ENCODE results near the gene BCR. TPM values are rescaled to one million over a fixed set of nuclear protein-coding genes. Genes with fewer than 3 reads are reported as not detected.
A peak's percentile ranks its signal among the peaks of the same experiment; 100 is the strongest.

BCR gene
- total and polyA plus RNA-seq, 12 donors, result 18.7 to 64.3 (median 42.4) TPM

DNA sequence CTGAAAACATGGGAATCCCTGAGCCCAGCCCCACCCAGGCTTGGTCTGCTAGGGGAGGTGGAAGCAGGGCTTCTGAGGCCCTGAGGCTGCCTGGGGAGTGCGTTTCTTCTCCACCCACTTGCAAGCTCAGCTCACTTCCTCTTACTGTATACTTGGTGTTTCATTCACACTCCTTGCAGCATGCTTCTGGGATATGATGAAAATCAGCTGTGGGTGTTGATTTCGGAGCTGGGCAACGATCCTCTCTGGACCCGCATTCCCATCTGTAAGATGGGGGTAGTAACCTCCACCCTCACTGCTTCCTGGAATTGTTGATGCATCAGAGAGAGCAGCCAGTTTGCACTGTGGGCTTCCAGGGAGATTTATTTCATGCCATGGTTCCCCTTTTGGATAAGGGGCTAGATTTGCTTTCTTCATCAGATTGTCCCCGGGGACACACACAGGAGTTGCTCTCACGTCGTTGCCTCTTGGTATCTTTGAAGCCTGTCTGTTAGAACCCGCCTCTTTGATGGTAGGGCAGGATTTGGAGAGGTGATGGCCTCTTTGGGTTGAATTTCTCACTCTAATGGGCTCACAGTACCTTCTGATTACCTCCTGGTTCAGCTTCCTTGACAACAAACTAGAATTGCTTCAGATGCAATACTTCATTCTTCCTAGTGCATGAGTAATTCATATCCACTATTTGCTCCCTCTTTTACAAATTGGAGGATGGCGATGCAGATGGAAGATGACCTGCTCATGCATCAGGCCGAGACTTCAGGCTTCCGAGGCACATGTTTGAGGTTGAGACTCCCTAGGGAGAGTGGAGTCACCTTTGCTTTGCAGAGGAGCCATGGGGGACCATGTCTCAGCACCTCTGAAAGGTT, 40.4 kb downstream of the BCR start:
- Histone ChIP-seq H3K9me3 (replicated peaks in 1 of 3) (no peaks in the 10 kb centered on the region), H3K4me3 (no peak overlapping the region), H3K36me3 (replicated peaks in 1 of 2) (no peaks in the 10 kb centered on the region), H3K27me3 (no peaks in the 10 kb centered on the region), H3K4me1 (replicated peaks in 1 of 2) (peaks cover 17 to 59% of the 10 kb centered on the region in 2 donors), H3K27ac (peak overlapping the region in 3 of 5 donors; percentile 29 to 54 (median 53))
- peak in 2 of 7 donors; percentile 3 to 13 for DNase-seq
- TF ChIP-seq POLR2A (IDR thresholded peaks at IDR 0.05), result no peak
- TF ChIP-seq, protein P1, sequence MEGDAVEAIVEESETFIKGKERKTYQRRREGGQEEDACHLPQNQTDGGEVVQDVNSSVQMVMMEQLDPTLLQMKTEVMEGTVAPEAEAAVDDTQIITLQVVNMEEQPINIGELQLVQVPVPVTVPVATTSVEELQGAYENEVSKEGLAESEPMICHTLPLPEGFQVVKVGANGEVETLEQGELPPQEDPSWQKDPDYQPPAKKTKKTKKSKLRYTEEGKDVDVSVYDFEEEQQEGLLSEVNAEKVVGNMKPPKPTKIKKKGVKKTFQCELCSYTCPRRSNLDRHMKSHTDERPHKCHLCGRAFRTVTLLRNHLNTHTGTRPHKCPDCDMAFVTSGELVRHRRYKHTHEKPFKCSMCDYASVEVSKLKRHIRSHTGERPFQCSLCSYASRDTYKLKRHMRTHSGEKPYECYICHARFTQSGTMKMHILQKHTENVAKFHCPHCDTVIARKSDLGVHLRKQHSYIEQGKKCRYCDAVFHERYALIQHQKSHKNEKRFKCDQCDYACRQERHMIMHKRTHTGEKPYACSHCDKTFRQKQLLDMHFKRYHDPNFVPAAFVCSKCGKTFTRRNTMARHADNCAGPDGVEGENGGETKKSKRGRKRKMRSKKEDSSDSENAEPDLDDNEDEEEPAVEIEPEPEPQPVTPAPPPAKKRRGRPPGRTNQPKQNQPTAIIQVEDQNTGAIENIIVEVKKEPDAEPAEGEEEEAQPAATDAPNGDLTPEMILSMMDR (IDR thresholded peaks at IDR 0.05), result no peak
- 74 to 89% (median 78%) methylated on average over 10 to 11 of the region's 11 CpGs for WGBS, 4 donors
- intact Hi-C loops (cut with DNase I), result no loop called here

DNA sequence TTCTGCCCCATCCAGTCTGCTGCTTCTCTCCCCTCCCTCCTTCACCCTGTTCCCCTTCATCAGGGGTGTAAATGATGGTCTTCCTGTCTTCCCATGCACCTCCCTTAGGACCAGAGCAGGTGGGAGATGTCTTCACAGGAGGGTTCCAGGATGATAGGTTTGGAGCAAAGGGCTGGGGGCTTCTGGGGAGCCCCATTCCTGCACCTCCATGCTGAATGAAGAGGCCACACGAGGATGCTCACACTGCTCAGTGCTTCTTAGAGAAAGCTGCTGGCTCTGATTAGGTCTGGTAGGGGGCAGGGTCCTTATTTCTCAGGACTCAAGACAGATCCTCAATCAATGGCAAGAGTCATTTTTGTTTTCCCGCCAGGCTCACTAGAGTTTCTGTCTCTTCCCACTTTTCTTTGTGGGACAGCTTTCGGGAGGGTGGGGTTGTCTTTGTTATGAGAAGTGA, 41.1 kb downstream of the BCR start:
- intact Hi-C loops (cut with DNase I), result no loop called here
- Histone ChIP-seq H3K36me3 (replicated peaks in 1 of 2) (no peaks in the 10 kb centered on the region), H3K27me3 (no peaks in the 10 kb centered on the region), H3K4me3 (no peak overlapping the region), H3K4me1 (replicated peaks in 1 of 2) (peaks cover 17 to 65% of the 10 kb centered on the region in 2 donors), H3K9me3 (replicated peaks in 1 of 3) (no peaks in the 10 kb centered on the region), H3K27ac (no peak overlapping the region)
- peak in 2 of 7 donors; percentile 4 to 5 for DNase-seq
- 91 to 97% (median 93%) methylated on average over 3 of the region's 3 CpGs for WGBS, 4 donors
- TF ChIP-seq, protein P1 (IDR thresholded peaks at IDR 0.05), result no peak
- TF ChIP-seq POLR2A (IDR thresholded peaks at IDR 0.05), result no peak

DNA sequence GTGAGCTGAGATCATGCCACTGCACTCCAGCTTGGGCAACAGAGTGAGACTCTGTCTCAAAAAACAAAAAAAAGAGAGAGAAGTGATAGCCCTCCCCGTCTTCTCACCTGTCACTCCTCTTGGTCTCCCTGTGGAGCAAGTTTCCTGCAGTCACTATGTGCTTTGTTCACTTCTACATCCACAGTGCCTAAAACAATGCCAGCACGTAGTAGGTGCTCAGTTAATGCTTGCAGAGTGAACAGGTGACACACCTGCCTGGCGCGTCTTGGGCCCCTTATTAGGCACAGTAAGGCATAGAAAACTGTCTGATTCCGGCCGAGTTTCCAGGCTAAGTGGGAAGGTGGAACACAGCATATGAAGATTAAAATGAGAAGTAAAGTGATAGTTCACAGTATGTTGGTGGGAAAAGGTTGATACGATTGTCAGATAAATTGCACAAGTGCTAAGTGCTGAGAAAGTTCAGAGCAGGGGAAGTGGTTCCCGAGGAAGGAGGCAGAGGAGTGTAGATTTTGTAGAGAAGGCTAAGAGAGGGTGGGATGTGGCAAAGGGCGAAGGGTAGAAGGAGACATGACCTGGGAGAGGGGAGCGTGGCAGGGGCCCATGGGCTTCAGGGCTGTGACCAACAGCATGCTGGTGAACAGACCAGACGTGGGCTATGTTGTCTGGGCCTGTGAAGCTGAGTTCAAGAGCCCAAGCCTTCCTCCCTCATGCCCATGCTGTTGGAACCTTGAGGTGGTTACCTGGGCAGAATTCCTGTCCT, 41.9 kb downstream of the BCR start:
- Histone ChIP-seq H3K36me3 (replicated peaks in 1 of 2) (no peaks in the 10 kb centered on the region), H3K27me3 (no peaks in the 10 kb centered on the region), H3K27ac (no peak overlapping the region), H3K9me3 (replicated peaks in 1 of 3) (no peaks in the 10 kb centered on the region), H3K4me1 (replicated peaks in 1 of 2) (peaks cover 17 to 72% of the 10 kb centered on the region in 2 donors), H3K4me3 (no peak overlapping the region)
- TF ChIP-seq, protein P1 (IDR thresholded peaks at IDR 0.05), result no peak
- intact Hi-C loops (cut with DNase I), result no loop called here
- WGBS, 4 donors, result 84 to 92% (median 88%) methylated on average over 11 of the region's 11 CpGs
- DNase-seq, result peak in 1 of 7 donors; percentile 4
